WTC11 (cell line): ENCODE data around the gene CDKN1C. TPM values are rescaled to one million over a fixed set of nuclear protein-coding genes. Genes with fewer than 3 reads are reported as not detected.

ENCODE experiments used
- ATAC-seq: fragments of 200-7000 bp; cut with Tn5 transposase; 2 replicates; pipeline ENCODE4 v1.10.0; 2021; ENCODE audit warnings: mild to moderate bottlenecking, moderate library complexity
- CTCF ChIA-PET: fragments of 300-600 bp; sonication (Branson Sonifier 250); formaldehyde crosslinking; loops from one replicate; lab custom pipeline; 2021; ENCODE audit warnings: antibody characterized with exemption; lab: Charles Lee
- POLR2A ChIA-PET: fragments of 350-600 bp; sonication (Branson Sonifier 250); formaldehyde crosslinking; loops from one replicate; lab custom pipeline; 2021; ENCODE audit warnings: antibody characterized with exemption; lab: Charles Lee
- DNase-seq: peaks from one replicate; pipeline ENCODE4 v3.0.0; 2021; ENCODE audit warnings: low spot score
- H3K27ac Mint-ChIP-seq: 2 replicates; pipeline ENCODE4 v1.8.0; 2021; ENCODE audit warnings: mixed read lengths
- H3K27me3 Mint-ChIP-seq: 2 replicates; pipeline ENCODE4 v1.8.0; 2021; ENCODE audit warnings: low read depth, mild to moderate bottlenecking, moderate library complexity, mixed read lengths
- H3K36me3 Mint-ChIP-seq: 2 replicates; pipeline ENCODE4 v1.8.0; 2021; ENCODE audit warnings: mixed read lengths
- H3K4me1 Mint-ChIP-seq: 2 replicates; pipeline ENCODE4 v1.8.0; 2022; ENCODE audit warnings: mixed read lengths
- H3K4me3 Mint-ChIP-seq: 2 replicates; pipeline ENCODE4 v1.8.0; 2021; ENCODE audit warnings: mild to moderate bottlenecking, moderate library complexity, mixed read lengths
- H3K9me3 Mint-ChIP-seq: 2 replicates; pipeline ENCODE4 v1.8.0; 2021; ENCODE audit warnings: mixed read lengths
- AFF4 ChIP-seq: sonication (generic); formaldehyde crosslinking; IDR thresholded peaks from 2 replicates; pipeline ENCODE4 v1.8.1; 2023; ENCODE audit warnings: mild to moderate bottlenecking, missing genetic modification reagents, borderline replicate concordance
- E2F4 ChIP-seq: sonication (generic); formaldehyde crosslinking; IDR thresholded peaks from 2 replicates; pipeline ENCODE4 v1.8.1; 2022; ENCODE audit warnings: low read depth, mild to moderate bottlenecking, moderate library complexity, missing genetic modification reagents, borderline replicate concordance
- E2F5 ChIP-seq: sonication (generic); formaldehyde crosslinking; IDR thresholded peaks from 2 replicates; pipeline ENCODE4 v1.8.1; 2022; ENCODE audit warnings: mild to moderate bottlenecking, moderate library complexity, missing genetic modification reagents
- ESRRA ChIP-seq: sonication (generic); formaldehyde crosslinking; IDR thresholded peaks from 2 replicates; pipeline ENCODE4 v1.8.1; 2022; ENCODE audit warnings: mild to moderate bottlenecking, missing genetic modification reagents, borderline replicate concordance
- FOXK1 ChIP-seq: sonication (generic); formaldehyde crosslinking; IDR thresholded peaks from 2 replicates; pipeline ENCODE4 v1.8.0; 2022; ENCODE audit warnings: mild to moderate bottlenecking, moderate library complexity, missing genetic modification reagents
- FOXP1 ChIP-seq: sonication (generic); formaldehyde crosslinking; IDR thresholded peaks from 2 replicates; pipeline ENCODE4 v1.8.0; 2022; ENCODE audit warnings: missing genetic modification reagents, mild to moderate bottlenecking, moderate library complexity, borderline replicate concordance
- HMGA2 ChIP-seq: fragments of 250-450 bp; sonication (Bioruptor Pico); IDR thresholded peaks from 2 replicates; pipeline ENCODE4 v1.4.0; 2021; ENCODE audit warnings: mild to moderate bottlenecking, moderate library complexity
- IRF1 ChIP-seq: sonication (generic); formaldehyde crosslinking; IDR thresholded peaks from 2 replicates; pipeline ENCODE4 v1.8.0; 2023; ENCODE audit warnings: missing genetic modification reagents
- NR3C1 ChIP-seq: sonication (generic); formaldehyde crosslinking; conservative IDR thresholded peaks from 2 replicates; pipeline ENCODE4 v1.8.1; 2023; ENCODE audit warnings: low read depth, mild to moderate bottlenecking, missing genetic modification reagents
- RELA ChIP-seq: sonication (generic); formaldehyde crosslinking; IDR thresholded peaks from 2 replicates; pipeline ENCODE4 v1.8.1; 2022; ENCODE audit warnings: missing genetic modification reagents, mild to moderate bottlenecking, borderline replicate concordance
- SOX15 ChIP-seq: fragments of 250-450 bp; sonication (Bioruptor Pico); IDR thresholded peaks from 2 replicates; pipeline ENCODE4 v1.9.0; 2021; ENCODE audit warnings: mild to moderate bottlenecking
- SP1 ChIP-seq: sonication (generic); formaldehyde crosslinking; conservative IDR thresholded peaks from 2 replicates; pipeline ENCODE4 v1.8.1; 2022; ENCODE audit warnings: missing genetic modification reagents
- USF2 ChIP-seq: sonication (generic); formaldehyde crosslinking; IDR thresholded peaks from 2 replicates; pipeline ENCODE4 v1.8.1; 2023; ENCODE audit warnings: mild to moderate bottlenecking, missing genetic modification reagents, moderate library complexity
- ZBTB21 ChIP-seq: sonication (generic); formaldehyde crosslinking; IDR thresholded peaks from 2 replicates; pipeline ENCODE4 v1.8.1; 2023; ENCODE audit warnings: mild to moderate bottlenecking, missing genetic modification reagents, borderline replicate concordance
- ZMAT4 ChIP-seq: fragments of 250-450 bp; sonication (Bioruptor Pico); IDR thresholded peaks from 2 replicates; pipeline ENCODE4 v1.9.0; 2021; ENCODE audit warnings: mild to moderate bottlenecking
- ZNF138 ChIP-seq: sonication (generic); formaldehyde crosslinking; conservative IDR thresholded peaks from 2 replicates; pipeline ENCODE4 v1.8.1; 2022; ENCODE audit warnings: mild to moderate bottlenecking, moderate library complexity, missing genetic modification reagents
- ZNF232 ChIP-seq: sonication (generic); formaldehyde crosslinking; IDR thresholded peaks from 2 replicates; pipeline ENCODE4 v1.8.0; 2022; ENCODE audit warnings: mild to moderate bottlenecking, missing genetic modification reagents
- ZNF263 ChIP-seq: sonication (generic); formaldehyde crosslinking; IDR thresholded peaks from 2 replicates; pipeline ENCODE4 v1.8.1; 2022; ENCODE audit warnings: low read depth, mild to moderate bottlenecking, moderate library complexity, missing genetic modification reagents
- ZNF671 ChIP-seq: fragments of 250-450 bp; sonication (Bioruptor Pico); IDR thresholded peaks from 2 replicates; pipeline ENCODE4 v1.8.0; 2021; ENCODE audit warnings: mild to moderate bottlenecking
- ZSCAN18 ChIP-seq: fragments of 250-450 bp; sonication (Bioruptor Pico); IDR thresholded peaks from 2 replicates; pipeline ENCODE4 v2.1.2; 2022; ENCODE audit warnings: mild to moderate bottlenecking, moderate library complexity
- total RNA-seq: library from RNA; stranded (reverse); gene quantifications from 3 replicates; pipeline ENCODE4 v1.2.3, GENCODE V29; 2021
- TF ChIP-seq, protein P1 (sequence below): sonication (generic); formaldehyde crosslinking; IDR thresholded peaks from 2 replicates; pipeline ENCODE4 v1.8.0; 2022; ENCODE audit warnings: mild to moderate bottlenecking, missing genetic modification reagents
- TF ChIP-seq, protein P2 (sequence below): sonication (generic); formaldehyde crosslinking; IDR thresholded peaks from 2 replicates; pipeline ENCODE4 v1.8.1; 2023; ENCODE audit warnings: mild to moderate bottlenecking, missing genetic modification reagents, moderate library complexity

CDKN1C gene
- total RNA-seq, 1 experiment from 2014 or later, result 25.0 TPM

DNA sequence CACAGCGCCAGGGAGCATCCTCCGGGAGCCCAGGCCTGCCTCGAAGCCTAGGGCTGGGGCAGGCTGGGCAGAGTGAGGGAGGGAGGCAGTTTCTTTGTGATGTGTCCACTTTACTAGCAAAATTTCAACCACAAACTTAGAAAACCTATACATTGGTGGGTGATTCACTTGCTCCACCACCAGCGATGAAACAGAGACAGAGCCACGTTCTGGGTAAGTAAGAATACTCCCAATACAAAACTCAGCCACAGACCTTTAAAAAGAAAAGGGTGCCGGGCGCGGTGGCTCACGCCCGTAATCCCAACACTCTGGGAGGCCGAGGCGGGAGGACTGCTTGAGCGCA lies 22.3 kb downstream of the CDKN1C start:
- POLR2A ChIA-PET, result no interaction called here
- peaks cover 81% of the 10 kb centered on the region for H3K27me3 Mint-ChIP-seq
- DNase-seq (no peak), ATAC-seq (no peak)
- no peak overlapping the region for H3K27ac Mint-ChIP-seq
- H3K4me3 Mint-ChIP-seq, result peak overlapping the region; percentile 27; the same call in 1 of the 2 replicates
- 0 out of 2 replicates have a peak, but pooled peaks cover 2% of the 10 kb centered on the region for H3K36me3 Mint-ChIP-seq
- peaks cover 34% of the 10 kb centered on the region for H3K4me1 Mint-ChIP-seq
- no peak for TF ChIP-seq ZBTB21 (CRISPR knock-in tag)
- peak; percentile 35; the same call in 1 of the 2 replicates for TF ChIP-seq ZNF263 (CRISPR knock-in tag)
- TF ChIP-seq, protein P1, sequence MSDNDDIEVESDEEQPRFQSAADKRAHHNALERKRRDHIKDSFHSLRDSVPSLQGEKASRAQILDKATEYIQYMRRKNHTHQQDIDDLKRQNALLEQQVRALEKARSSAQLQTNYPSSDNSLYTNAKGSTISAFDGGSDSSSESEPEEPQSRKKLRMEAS (CRISPR knock-in tag), result peak; percentile 26; the same call in 1 of the 2 replicates
- peaks cover 3% of the 10 kb centered on the region for H3K9me3 Mint-ChIP-seq
- CTCF ChIA-PET, result no interaction called here

GRCh38 chr11:2862395-2863275 lies 22.9 kb downstream of the CDKN1C start:
- peak; percentile 62 for ATAC-seq
- ChIA-PET POLR2A (interaction anchor here (0.6 to 1.0 kb wide), 2 partner anchors 8 to 495 kb away, joined by 3 read pairs; no protein-coding TSS in a partner anchor), CTCF (interaction anchor here (0.6 to 1.2 kb wide), 4 partner anchors 25 to 170 kb away, joined by 3 to 5 read pairs (median 4); no protein-coding TSS in a partner anchor)
- Mint-ChIP-seq H3K4me3 (peak overlapping the region; percentile 27; the same call in 1 of the 2 replicates), H3K27ac (no peak overlapping the region), H3K4me1 (peaks cover 28% of the 10 kb centered on the region), H3K9me3 (peaks cover 3% of the 10 kb centered on the region), H3K27me3 (peaks cover 75% of the 10 kb centered on the region), H3K36me3 (0 out of 2 replicates have a peak, but pooled peaks cover 2% of the 10 kb centered on the region)
- TF ChIP-seq, protein P2, sequence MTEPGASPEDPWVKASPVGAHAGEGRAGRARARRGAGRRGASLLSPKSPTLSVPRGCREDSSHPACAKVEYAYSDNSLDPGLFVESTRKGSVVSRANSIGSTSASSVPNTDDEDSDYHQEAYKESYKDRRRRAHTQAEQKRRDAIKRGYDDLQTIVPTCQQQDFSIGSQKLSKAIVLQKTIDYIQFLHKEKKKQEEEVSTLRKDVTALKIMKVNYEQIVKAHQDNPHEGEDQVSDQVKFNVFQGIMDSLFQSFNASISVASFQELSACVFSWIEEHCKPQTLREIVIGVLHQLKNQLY (CRISPR knock-in tag), result no peak
- TF ChIP-seq RELA (CRISPR knock-in tag), result no peak
- no peak; the same call in 1 of the 2 replicates for TF ChIP-seq ESRRA (CRISPR knock-in tag)
- TF ChIP-seq ZMAT4 (CRISPR knock-in tag), result no peak
- TF ChIP-seq E2F5 (CRISPR knock-in tag), result peak; percentile 62; the same call in 1 of the 2 replicates
- no peak for TF ChIP-seq USF2 (CRISPR knock-in tag)
- no peak for TF ChIP-seq IRF1
- TF ChIP-seq ZNF138 (CRISPR knock-in tag), result peak; percentile 32; the same call in 1 of the 2 replicates
- no peak for TF ChIP-seq FOXP1 (CRISPR knock-in tag)
- TF ChIP-seq ZSCAN18 (CRISPR knock-in tag), result no peak
- no peak for TF ChIP-seq E2F4 (CRISPR knock-in tag)
- no peak for TF ChIP-seq HMGA2 (CRISPR knock-in tag)
- 0 out of 2 replicates have a peak, but pooled peaks have one; percentile 20 for TF ChIP-seq SP1
- no peak for TF ChIP-seq ZNF671
- no peak for TF ChIP-seq FOXK1 (CRISPR knock-in tag)
- no peak for TF ChIP-seq SOX15 (CRISPR knock-in tag)
- no peak for TF ChIP-seq AFF4 (CRISPR knock-in tag)
- no peak for TF ChIP-seq ZNF232 (CRISPR knock-in tag)
- TF ChIP-seq NR3C1 (CRISPR knock-in tag), result no peak
- DNase-seq, result peak; percentile 77
